GM21737 (cell line): ENCODE data around the gene ODAD2.
A peak's percentile ranks its signal among the peaks of the same experiment; 100 is the strongest.
"Not testable (repeated sequence)": the region's sequence is repeated elsewhere in the genome, so short reads cannot be mapped to it uniquely, and the experiment has no call there.

Source experiments
- ATAC-seq: cut with Tn5 transposase; IDR thresholded peaks from one replicate; pipeline ENCODE4 v1.9.1; 2021; ENCODE audit warnings: mild to moderate bottlenecking, moderate library complexity; ENCODE audit not compliant: unreplicated experiment

The ODAD2 gene

DNA sequence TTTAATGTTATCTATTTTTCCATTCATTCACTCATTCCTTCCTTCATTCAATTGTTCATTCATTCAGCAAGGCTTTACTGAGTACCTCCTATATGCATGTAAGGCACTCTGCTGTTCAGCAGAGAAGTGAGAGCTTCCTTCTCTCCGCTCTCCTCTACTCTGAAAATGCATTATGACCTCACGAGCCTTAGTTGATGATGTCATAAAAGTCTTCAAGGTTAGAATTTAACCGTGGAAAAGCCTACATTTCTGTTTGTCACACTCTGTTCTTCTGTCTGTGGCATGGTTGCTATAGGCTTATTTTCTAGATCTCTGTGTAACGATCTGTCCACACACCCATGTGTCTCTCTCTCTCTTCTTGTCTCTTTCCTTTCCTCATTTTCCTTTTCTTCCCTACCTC lies 17.1 kb downstream of the ODAD2 start:
- no peak for ATAC-seq

GRCh38 chr10:27970795-27971194 lies 28.1 kb downstream of the ODAD2 start:
- ATAC-seq: not testable (repeated sequence)

GRCh38 chr10:27969931-27970330 lies 28.9 kb downstream of the ODAD2 start:
- ATAC-seq: not testable (repeated sequence)

DNA sequence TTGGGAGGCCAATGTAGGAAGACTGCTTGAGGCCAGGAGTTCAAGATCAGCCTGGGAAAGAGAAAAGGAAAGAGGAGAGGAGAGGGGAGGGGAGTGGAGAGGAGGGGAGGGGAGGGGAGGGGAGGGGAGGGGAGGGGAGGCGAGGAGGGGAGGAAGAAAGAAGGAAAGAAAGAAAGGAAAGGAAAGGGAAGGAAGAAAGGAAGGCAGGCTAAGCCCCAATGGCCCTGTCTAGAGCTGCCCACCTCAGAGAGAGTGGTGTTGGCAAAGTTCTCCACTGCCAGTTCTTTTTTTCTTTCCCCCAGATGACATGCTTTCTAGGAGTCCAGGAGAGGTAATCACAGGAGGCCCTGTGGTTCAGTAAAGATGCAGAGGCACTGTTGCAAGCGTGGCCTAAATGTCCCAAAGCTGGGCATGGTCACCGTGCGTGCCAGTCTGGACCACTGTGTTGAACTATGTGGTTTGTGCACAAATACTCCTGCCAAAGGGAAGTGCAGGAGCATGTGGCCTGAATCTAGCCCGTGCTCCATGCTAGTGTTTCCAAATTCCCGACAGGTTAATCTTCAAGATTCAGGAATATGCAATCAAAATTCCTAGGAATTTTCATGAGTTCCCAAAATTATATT lies 39.7 kb downstream of the ODAD2 start:
- no peak for ATAC-seq

- ATAC-seq: peak; percentile 59
Measured at GRCh38 chr10:27958383-27958782, 40.5 kb downstream of the ODAD2 start.

DNA sequence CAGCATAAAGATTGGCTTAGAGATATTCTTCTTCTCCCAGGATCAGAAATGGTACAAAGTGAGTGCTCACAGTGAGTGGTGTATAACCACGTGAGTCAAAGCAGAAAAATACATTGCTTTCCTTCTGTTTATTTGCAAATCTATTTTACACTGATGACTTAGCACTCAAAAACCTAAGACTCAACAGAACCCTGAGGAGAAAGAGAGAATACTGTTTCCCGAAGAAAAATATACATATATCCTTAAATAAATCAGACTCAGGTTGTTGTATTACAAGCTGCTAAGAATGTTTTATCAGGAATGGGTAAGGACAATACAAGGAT lies 48.7 kb downstream of the ODAD2 start:
- ATAC-seq: no peak

- no peak for ATAC-seq
Measured at GRCh38 chr10:27949528-27950241, 49.2 kb downstream of the ODAD2 start.

DNA sequence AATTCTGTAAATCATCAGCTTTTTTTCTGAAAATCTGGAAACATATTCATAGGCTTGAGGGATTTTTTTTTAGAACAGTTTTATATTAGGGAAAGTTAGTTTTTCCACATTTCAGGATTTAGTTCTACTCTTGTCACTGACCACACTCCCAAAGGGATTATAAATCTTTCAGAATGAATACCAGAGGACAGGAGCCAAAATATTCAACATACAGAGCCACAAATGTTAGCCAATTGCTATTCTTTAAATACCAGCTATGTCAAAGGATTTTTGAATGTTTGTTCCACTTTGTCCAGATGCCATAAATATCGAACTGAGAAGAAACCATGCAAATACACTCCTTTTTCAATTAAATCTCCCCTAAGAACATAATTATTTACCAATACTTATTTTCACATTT lies 50.7 kb downstream of the ODAD2 start:
- ATAC-seq: no peak

DNA sequence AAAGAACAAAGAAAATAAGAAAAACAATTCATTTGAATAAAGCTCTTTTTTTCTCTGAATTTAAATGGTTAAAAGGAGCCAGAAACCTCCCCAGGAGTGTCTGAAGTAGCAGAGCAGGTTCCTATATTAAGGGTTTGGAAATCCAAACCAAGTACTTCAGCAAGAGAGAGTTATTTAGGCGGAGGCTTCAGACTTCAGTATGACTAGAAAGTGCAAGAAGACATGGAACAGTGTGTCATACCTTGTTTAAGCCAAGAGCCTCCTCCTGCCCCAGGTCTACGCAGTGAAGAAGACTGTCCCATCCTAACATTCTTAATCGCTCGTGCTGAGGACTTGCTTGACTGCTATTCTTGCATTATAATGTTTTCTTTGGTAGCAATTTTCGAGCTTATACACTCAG lies 51.3 kb downstream of the ODAD2 start:
- ATAC-seq: no peak

DNA sequence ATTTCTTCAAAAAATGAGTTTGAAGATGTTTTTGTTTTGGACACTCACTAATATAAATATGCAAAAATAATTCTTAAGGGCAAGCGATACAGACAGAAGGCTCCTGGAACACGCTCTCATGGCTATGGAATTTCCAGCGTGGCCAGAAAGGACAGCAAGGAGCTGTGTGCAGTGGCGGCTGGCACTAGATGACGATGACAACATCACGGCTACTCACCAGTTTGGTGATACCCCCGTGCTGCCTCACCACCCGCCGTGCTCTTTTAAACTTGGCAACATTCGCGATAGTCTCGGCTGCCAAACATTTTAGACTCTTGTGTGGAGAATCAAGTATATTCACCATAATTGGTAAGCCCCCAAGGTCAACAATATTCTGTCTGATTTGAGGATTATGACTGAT lies 54.9 kb downstream of the ODAD2 start:
- ATAC-seq: no peak

GRCh38 chr10:27914888-27915287 lies 84.0 kb downstream of the ODAD2 start:
- no peak for ATAC-seq

- ATAC-seq: no peak
Measured at GRCh38 chr10:27912231-27912630, 86.6 kb downstream of the ODAD2 start.

GRCh38 chr10:27911539-27911938 lies 87.3 kb downstream of the ODAD2 start:
- no peak for ATAC-seq

DNA sequence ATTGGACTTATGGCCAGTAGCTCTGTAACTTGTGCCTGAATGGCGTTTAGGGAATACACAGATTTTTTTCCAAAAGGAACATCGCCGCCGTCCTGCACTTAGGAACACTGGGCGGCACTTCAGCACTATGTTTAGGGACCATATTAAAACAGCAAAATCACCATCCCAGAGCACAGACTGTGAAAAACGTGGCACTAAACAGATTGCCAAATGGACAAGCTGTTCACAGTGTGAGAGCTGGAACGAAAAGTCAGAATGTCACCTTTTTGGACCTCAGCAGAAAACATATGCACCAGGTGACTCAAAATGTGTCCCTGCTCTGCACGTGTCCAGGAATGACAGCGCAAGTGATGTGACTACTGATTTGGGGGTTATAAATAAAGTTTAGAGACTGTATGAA lies 87.9 kb downstream of the ODAD2 start:
- ATAC-seq: no peak

- ATAC-seq: no peak
Measured at GRCh38 chr10:27908231-27908630, 90.6 kb downstream of the ODAD2 start.

GRCh38 chr10:27899485-27899884 lies 99.4 kb downstream of the ODAD2 start:
- not testable (repeated sequence) for ATAC-seq

GRCh38 chr10:27899058-27899457 lies 99.8 kb downstream of the ODAD2 start:
- no peak for ATAC-seq

GRCh38 chr10:27893358-27893954 lies 105.4 kb downstream of the ODAD2 start:
- no peak for ATAC-seq

GRCh38 chr10:27890971-27891370 lies 107.9 kb downstream of the ODAD2 start:
- no peak for ATAC-seq

- ATAC-seq: no peak
Measured at GRCh38 chr10:27889518-27889917, 109.4 kb downstream of the ODAD2 start.

GRCh38 chr10:27884185-27884641 lies 114.7 kb downstream of the ODAD2 start:
- ATAC-seq: no peak

DNA sequence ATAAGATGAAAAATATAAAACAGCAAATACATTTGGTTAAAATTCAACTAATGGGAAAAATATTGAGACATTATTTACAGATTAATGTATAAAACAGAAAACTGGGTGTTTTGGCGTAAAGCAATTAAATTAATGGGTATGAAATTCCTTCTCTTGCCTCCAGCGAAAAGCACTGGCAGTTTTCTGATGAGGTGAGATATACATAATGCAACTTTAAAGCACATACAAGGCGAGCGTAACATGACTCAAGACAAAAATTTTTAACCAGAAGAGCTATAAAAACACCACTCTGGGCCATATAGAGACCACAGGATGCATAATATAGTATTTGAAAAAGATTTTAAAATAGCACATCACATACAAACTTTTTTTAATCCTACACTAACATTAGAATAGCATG lies 120.6 kb downstream of the ODAD2 start:
- no peak for ATAC-seq
